H1 (cell line): ENCODE results near the gene UTRN. TPM values are rescaled to one million over a fixed set of nuclear protein-coding genes. Genes with fewer than 3 reads are reported as not detected.

Source experiments
- CTCF ChIA-PET: fragments of 300-600 bp; sonication (Branson Sonifier 250); formaldehyde crosslinking; loops from one replicate; lab custom pipeline; 2021; ENCODE audit not compliant: partially characterized antibody; lab: Charles Lee
- POLR2A ChIA-PET: fragments of 300-600 bp; sonication (Branson Sonifier 250); formaldehyde crosslinking; loops from one replicate; lab custom pipeline; 2021; ENCODE audit warnings: inconsistent platforms; ENCODE audit not compliant: partially characterized antibody; lab: Charles Lee
- DNase-seq, 2 experiments: peaks; one replicate each; pipeline versions ENCODE4 v3.0.0 to v3.0.0-alpha.2; 2010 to 2022; ENCODE audit warnings: low spot score in 2 of 2, low read depth in 1 of 2, mixed read lengths in 1 of 2
- FAIRE-seq: peaks from 2 replicates; lab custom pipeline; 2011; peaks lifted over from hg19 to GRCh38; lab: Jason Lieb, UNC
- H2AFZ ChIP-seq: 2 replicates; pipeline ENCODE4 v1.8.1; 2012; ENCODE audit warnings: low read length, inconsistent platforms
- H2AK5ac ChIP-seq: 2 replicates; pipeline ENCODE4 v1.6.1; 2013; ENCODE audit warnings: low read depth, low read length
- H2BK120ac ChIP-seq: replicated peaks from 2 replicates; pipeline ENCODE3; 2013; ENCODE audit warnings: low read depth, low read length, inconsistent platforms
- H2BK12ac ChIP-seq: 2 replicates; pipeline ENCODE4 v1.6.1; 2013; ENCODE audit warnings: low read depth, low read length
- H2BK15ac ChIP-seq: 2 replicates; pipeline ENCODE4 v1.6.1; 2013; ENCODE audit warnings: low read length
- H2BK20ac ChIP-seq: 2 replicates; pipeline ENCODE4 v1.6.1; 2013; ENCODE audit warnings: low read length
- H2BK5ac ChIP-seq: 2 replicates; pipeline ENCODE4 v1.6.1; 2013; ENCODE audit warnings: low read depth, low read length
- H3K14ac ChIP-seq: 2 replicates; pipeline ENCODE4 v1.6.1; 2013; ENCODE audit warnings: inconsistent platforms; ENCODE audit not compliant: insufficient read length
- H3K18ac ChIP-seq: 2 replicates; pipeline ENCODE4 v1.6.1; 2013; ENCODE audit warnings: low read length; ENCODE audit errors: extremely low read depth
- H3K23ac ChIP-seq: 2 replicates; pipeline ENCODE4 v1.6.1; 2013; ENCODE audit warnings: inconsistent platforms; ENCODE audit not compliant: insufficient read length
- H3K23me2 ChIP-seq: 2 replicates; pipeline ENCODE4 v1.6.1; 2013; ENCODE audit warnings: low read depth, low read length
- H3K27ac ChIP-seq: 2 replicates; pipeline ENCODE4 v1.6.1; 2011; ENCODE audit warnings: low read depth, low read length, inconsistent platforms
- H3K27me3 ChIP-seq, 4 experiments: replicated peaks in 1 of 4; 1 replicate in 1 of 4; 2 replicates in 3 of 4; pipeline versions ENCODE4 v1.6.1 to v1.8.1; 2011 to 2013; ENCODE audit warnings: low read length in 3 of 4, mild to moderate bottlenecking in 3 of 4, inconsistent platforms in 2 of 4, mixed read lengths in 2 of 4, moderate library complexity in 1 of 4; ENCODE audit not compliant: control insufficient read depth in 3 of 4, insufficient read depth in 3 of 4; ENCODE audit errors: extremely low read depth in 1 of 4
- H3K36me3 ChIP-seq, 4 experiments: 2 replicates each; pipeline versions ENCODE4 v1.6.1 to v1.8.1; 2011 to 2013; ENCODE audit warnings: mild to moderate bottlenecking in 4 of 4, low read length in 3 of 4, moderate library complexity in 2 of 4, control low read depth in 1 of 4, inconsistent platforms in 1 of 4; ENCODE audit not compliant: insufficient read depth in 4 of 4, control insufficient read depth in 2 of 4
- H3K4ac ChIP-seq: replicated peaks from 2 replicates; pipeline ENCODE3; 2013; ENCODE audit warnings: low read length, low read depth, mixed read lengths, inconsistent platforms; ENCODE audit not compliant: insufficient read length
- H3K4me1 ChIP-seq, 4 experiments: replicated peaks in 1 of 4; 1 replicate in 1 of 4; 2 replicates in 3 of 4; pipeline versions ENCODE4 v1.6.1 to v1.8.1; 2011 to 2013; ENCODE audit warnings: low read length in 3 of 4, inconsistent platforms in 2 of 4, mixed read lengths in 1 of 4; ENCODE audit not compliant: insufficient read depth in 4 of 4, control insufficient read depth in 3 of 4
- H3K4me2 ChIP-seq, 2 experiments: 2 replicates each; pipeline versions ENCODE4 v1.6.1 to v1.8.1; 2011 to 2013; ENCODE audit warnings: low read depth in 2 of 2, low read length in 2 of 2, control low read depth in 1 of 2, inconsistent platforms in 1 of 2, mild to moderate bottlenecking in 1 of 2; ENCODE audit not compliant: insufficient read depth in 1 of 2
- H3K4me3 ChIP-seq, 4 experiments: fragments of 200-600, 300-600 bp in 1 of 4; sonication (generic), shearing (Covaris generic), sonication (Bioruptor Twin) in 1 of 4; 2 replicates each; pipeline versions ENCODE4 v1.5.1 to v1.8.1; 2011 to 2016; ENCODE audit warnings: low read length in 4 of 4, low read depth in 3 of 4, control low read depth in 2 of 4, inconsistent platforms in 2 of 4, mild to moderate bottlenecking in 2 of 4, mixed read lengths in 1 of 4, moderate library complexity in 1 of 4; ENCODE audit not compliant: insufficient read depth in 2 of 4; ENCODE audit errors: extremely low read depth in 1 of 4
- H3K56ac ChIP-seq: replicated peaks from 2 replicates; pipeline ENCODE3; 2013; ENCODE audit warnings: low read depth, mild to moderate bottlenecking, mixed read lengths, low read length, inconsistent platforms; ENCODE audit not compliant: insufficient read length
- H3K79me1 ChIP-seq: 2 replicates; pipeline ENCODE4 v1.6.1; 2013; ENCODE audit warnings: low read depth, low read length, control low read depth
- H3K79me2 ChIP-seq, 2 experiments: 2 replicates each; pipeline versions ENCODE4 v1.6.1 to v1.8.1; 2012 to 2013; ENCODE audit warnings: low read length in 2 of 2, mild to moderate bottlenecking in 2 of 2, inconsistent platforms in 1 of 2; ENCODE audit not compliant: insufficient read depth in 2 of 2, control insufficient read depth in 1 of 2
- H3K9ac ChIP-seq, 4 experiments: replicated peaks in 1 of 4; 1 replicate in 1 of 4; 2 replicates in 3 of 4; pipeline versions ENCODE4 v1.6.1 to v1.8.1; 2011 to 2013; ENCODE audit warnings: low read depth in 3 of 4, low read length in 3 of 4, control low read depth in 2 of 4, mild to moderate bottlenecking in 2 of 4, moderate library complexity in 2 of 4, inconsistent platforms in 1 of 4; ENCODE audit errors: extremely low read depth in 1 of 4
- H3K9me3 ChIP-seq, 2 experiments: 2 replicates each; pipeline versions ENCODE4 v1.6.1 to v1.8.1; 2012 to 2013; ENCODE audit warnings: mild to moderate bottlenecking in 2 of 2, moderate library complexity in 2 of 2, control low read depth in 1 of 2, inconsistent platforms in 1 of 2, low read depth in 1 of 2, low read length in 1 of 2, mixed read lengths in 1 of 2; ENCODE audit not compliant: insufficient read depth in 2 of 2
- H4K20me1 ChIP-seq, 2 experiments: replicated peaks in 1 of 2; 2 replicates each; pipeline versions ENCODE3 to v1.8.1; 2011 to 2013; ENCODE audit warnings: inconsistent platforms in 2 of 2, low read length in 2 of 2, mild to moderate bottlenecking in 1 of 2; ENCODE audit not compliant: insufficient read depth in 2 of 2, control insufficient read depth in 1 of 2
- H4K5ac ChIP-seq: 2 replicates; pipeline ENCODE4 v1.6.1; 2013; ENCODE audit warnings: low read length, low read depth, mixed read lengths, inconsistent platforms; ENCODE audit not compliant: insufficient read length
- H4K8ac ChIP-seq: 2 replicates; pipeline ENCODE4 v1.8.0; 2013; ENCODE audit warnings: mild to moderate bottlenecking, moderate library complexity, low read length, inconsistent platforms; ENCODE audit not compliant: insufficient read depth; ENCODE audit errors: extremely low read depth
- H4K91ac ChIP-seq: replicated peaks from 2 replicates; pipeline ENCODE3; 2013; ENCODE audit warnings: low read length, mixed read lengths, inconsistent platforms; ENCODE audit not compliant: insufficient read length
- BACH1 ChIP-seq: IDR thresholded peaks from 2 replicates; pipeline ENCODE4 v1.6.1; 2012; ENCODE audit warnings: low read length, improper control_type of control experiment
- CEBPB ChIP-seq: IDR thresholded peaks from 2 replicates; pipeline ENCODE4 v1.6.1; 2012; ENCODE audit warnings: low read depth, low read length
- CHD2 ChIP-seq: IDR thresholded peaks from 2 replicates; pipeline ENCODE4 v1.6.1; 2012; ENCODE audit warnings: low read length, improper control_type of control experiment
- JUND ChIP-seq: IDR thresholded peaks from 2 replicates; pipeline ENCODE4 v1.6.1; 2011; ENCODE audit warnings: mild to moderate bottlenecking, improper control_type of control experiment, low read length
- KDM1A ChIP-seq: fragments of 200-600, 300-600 bp; sonication (generic); IDR thresholded peaks from 2 replicates; pipeline ENCODE4 v1.7.1; 2016; ENCODE audit warnings: mild to moderate bottlenecking, low read length, borderline replicate concordance
- KDM4A ChIP-seq: IDR thresholded peaks from one replicate; pipeline ENCODE4 v1.7.1; 2012; ENCODE audit warnings: low read depth, mild to moderate bottlenecking, moderate library complexity, low read length, inconsistent platforms; ENCODE audit not compliant: severe bottlenecking
- MAFK ChIP-seq: IDR thresholded peaks from 2 replicates; pipeline ENCODE4 v1.6.1; 2012; ENCODE audit warnings: low read depth, mild to moderate bottlenecking, improper control_type of control experiment, low read length
- NANOG ChIP-seq: IDR thresholded peaks from 2 replicates; pipeline ENCODE4 v1.6.1; 2011; ENCODE audit warnings: low read length, low read depth, mild to moderate bottlenecking, inconsistent platforms; ENCODE audit not compliant: insufficient read depth, poor library complexity, severe bottlenecking
- SIRT6 ChIP-seq: IDR thresholded peaks from one replicate; pipeline ENCODE4 v1.7.1; 2012; ENCODE audit warnings: low read length, inconsistent platforms
- SP2 ChIP-seq: IDR thresholded peaks from 2 replicates; pipeline ENCODE4 v1.6.1; 2012; ENCODE audit warnings: mild to moderate bottlenecking, low read length, inconsistent platforms
- TAF7 ChIP-seq: optimal IDR thresholded peaks from 2 replicates; pipeline ENCODE3; 2011; ENCODE audit warnings: low read depth, mild to moderate bottlenecking, inconsistent platforms, low read length, moderate library complexity, borderline replicate concordance
- WGBS, 2 experiments: shearing (Covaris generic) in 1 of 2; methylation state at CpG; one replicate each; pipeline versions ENCODE4 v1.1.6 to v1.1.7; 2013 to 2015; ENCODE audit warnings: low lambda C conversion rate in 2 of 2, mixed read lengths in 2 of 2, inconsistent platforms in 1 of 2, low coverage in 1 of 2, missing lambda C conversion rate in 1 of 2; ENCODE audit not compliant: insufficient replicate concordance in 2 of 2, insufficient coverage in 1 of 2, insufficient read length in 1 of 2; ENCODE audit errors: extremely low coverage in 1 of 2, missing lambda C conversion rate in 1 of 2; 5-methylcytosine and 5-hydroxymethylcytosine counted together
- polyA plus RNA-seq, 7 experiments: library from polyadenylated mRNA; depleted of rRNA in 3 of 7; stranded (reverse) in 5 of 7; unstranded in 2 of 7; fragments of >200 nt in 5 of 7; fragments of 200-250 nt in 2 of 7; gene quantifications; 1 replicate in 5 of 7; 2 replicates in 1 of 7; 4 replicates in 1 of 7; pipeline versions ENCODE4 v1.2.1 to v1.2.3, GENCODE V29; 2011 to 2013; ENCODE audit warnings: missing spikeins in 2 of 7, mixed read lengths in 2 of 7
- total RNA-seq: library from RNA; stranded (reverse); fragmentation: NEBNext Ultra II Directional; extraction: Animal tissue kit (Norgen Biotek cat#: 25700); gene quantifications from 2 replicates; pipeline ENCODE4 v1.2.1, GENCODE V29; 2021
- TF ChIP-seq, protein P1 (sequence below): IDR thresholded peaks from 2 replicates; pipeline ENCODE4 v1.6.1; 2012; ENCODE audit warnings: inconsistent platforms

Gene UTRN
- total and polyA plus RNA-seq, 2 of the 8 experiments (the other 6 are each of a cell fraction or from before 2014, with no cell fraction given): 25.0 to 112 TPM

DNA sequence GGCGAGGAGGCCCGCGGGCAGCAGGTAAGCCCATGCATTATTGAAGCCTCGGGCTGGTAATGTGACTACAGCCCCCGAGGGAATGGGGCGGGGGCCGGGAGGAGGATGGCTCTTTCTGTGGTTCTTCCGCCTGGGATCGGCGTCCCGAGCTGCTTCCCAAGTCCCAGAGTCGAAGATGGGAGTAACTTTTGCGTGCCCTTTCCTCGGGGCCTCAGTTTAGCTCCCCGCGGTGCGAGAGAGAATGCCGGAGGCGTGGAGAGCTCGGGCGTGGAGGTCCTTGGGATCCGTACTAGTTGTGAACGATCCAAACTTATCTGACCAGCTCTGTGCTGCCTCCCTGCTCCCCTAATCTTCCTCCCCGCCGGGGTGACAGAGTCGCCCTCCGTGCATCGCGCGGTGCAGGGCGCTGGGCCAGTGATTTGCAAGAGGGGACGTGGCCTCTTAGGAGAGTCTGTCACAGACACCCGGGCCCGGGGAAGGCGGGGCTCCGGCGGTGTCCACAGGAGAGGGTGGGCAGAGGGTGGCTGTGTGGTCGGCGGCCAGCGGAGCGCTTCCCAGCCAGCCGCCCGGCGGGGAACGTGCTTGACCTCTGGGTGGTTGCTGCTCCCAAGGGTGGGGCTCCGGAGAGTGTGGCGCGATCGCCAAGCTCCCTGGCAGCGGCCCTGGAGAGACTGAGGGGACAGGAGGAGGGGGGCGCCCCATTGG lies 815 bp downstream of the UTRN start:
- Histone ChIP-seq H3K4me1 (peaks cover 0 to 5% (median 2%) of the 10 kb centered on the region in 4 experiments; a peak in 2 of 7 replicates), H4K91ac (no peak overlapping the region), H3K4me3 (peak overlapping the region; percentile 83 to 87 (median 85)), H3K56ac (no peak overlapping the region), H4K8ac (peak overlapping the region; percentile 23; the same call in 1 of the 2 replicates), H2AFZ (no peak overlapping the region), H3K27ac (no peak overlapping the region), H4K20me1 (peaks cover 0 to under 1% of the 10 kb centered on the region in 2 experiments), H2BK120ac (no peak overlapping the region), H3K18ac (peak overlapping the region; percentile 64), H3K4ac (no peak overlapping the region), H2BK5ac (no peak overlapping the region), H3K23me2 (peaks cover 15% of the 10 kb centered on the region), H3K4me2 (peak overlapping the region; percentile 80 to 82), H3K36me3 (no peaks in the 10 kb centered on the region; a peak in 1 of 8 replicates), H2BK12ac (peak overlapping the region; percentile 40; the same call in 1 of the 2 replicates), H3K79me2 (peaks cover 0 to 22% of the 10 kb centered on the region in 2 experiments; a peak in 3 of 4 replicates), H2BK20ac (no peak overlapping the region), H3K14ac (no peak overlapping the region), H3K79me1 (no peaks in the 10 kb centered on the region; the same call in 1 of the 2 replicates), H3K9ac (peak overlapping the region; percentile 51 to 84 (median 78)), H3K27me3 (no peaks in the 10 kb centered on the region; a peak in 1 of 7 replicates), H3K23ac (no peak overlapping the region), H3K9me3 (no peaks in the 10 kb centered on the region), H2BK15ac (peak overlapping the region; percentile 31; the same call in 1 of the 2 replicates), H2AK5ac (no peak overlapping the region), H4K5ac (no peak overlapping the region)
- ChIA-PET POLR2A (interaction anchor here (0.6 to 1.9 kb wide), 13 partner anchors 10 to 1449 kb away, joined by 3 to 11 read pairs (median 4); partner anchors contain the start of gene EPM2A), CTCF (interaction anchor here (0.7 to 2.3 kb wide), 10 partner anchors 17 to 197 kb away, joined by 3 to 9 read pairs (median 4); no protein-coding TSS in a partner anchor)
- DNase-seq (peak in 1 of 2 experiments; percentile 69), FAIRE-seq (no peak)
- WGBS, 2 experiments: 2% methylated on average over 46 of the region's 51 CpGs; no CpG with 5 or more reads in 1 of the 2 experiments
- no peak for TF ChIP-seq TAF7
- TF ChIP-seq SP2: no peak
- peak; percentile 59 for TF ChIP-seq KDM4A
- 0 out of 2 replicates have a peak, but pooled peaks have one; percentile 15 for TF ChIP-seq BACH1
- TF ChIP-seq KDM1A: no peak
- no peak for TF ChIP-seq SIRT6
- TF ChIP-seq, protein P1, sequence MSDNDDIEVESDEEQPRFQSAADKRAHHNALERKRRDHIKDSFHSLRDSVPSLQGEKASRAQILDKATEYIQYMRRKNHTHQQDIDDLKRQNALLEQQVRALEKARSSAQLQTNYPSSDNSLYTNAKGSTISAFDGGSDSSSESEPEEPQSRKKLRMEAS: no peak
- no peak for TF ChIP-seq NANOG
- no peak for TF ChIP-seq MAFK
- TF ChIP-seq CHD2: no peak
- no peak for TF ChIP-seq JUND
- no peak for TF ChIP-seq CEBPB
